D721Med (cell line): ENCODE data around the gene LRIT2.

Experiments
- DNase-seq: peaks from one replicate; pipeline ENCODE4 v3.0.0; 2011; ENCODE audit warnings: low spot score; ENCODE audit not compliant: insufficient read length
- FAIRE-seq: peaks from 2 replicates; lab custom pipeline; 2011; peaks lifted over from hg19 to GRCh38; lab: Jason Lieb, UNC
- CTCF ChIP-seq: IDR thresholded peaks from 2 replicates; pipeline ENCODE4 v1.5.1; 2012; ENCODE audit warnings: mild to moderate bottlenecking, control low read depth; ENCODE audit not compliant: insufficient read depth; ENCODE audit errors: missing control alignments

Gene LRIT2

GRCh38 chr10:84232376-84232775 lies 7.0 kb upstream of the LRIT2 start:
- TF ChIP-seq CTCF: no peak
- DNase-seq (no peak), FAIRE-seq (no peak)

GRCh38 chr10:84230359-84230758 lies 5.0 kb upstream of the LRIT2 start:
- TF ChIP-seq CTCF: no peak
- no peak for FAIRE-seq
- no peak for DNase-seq

GRCh38 chr10:84227810-84228209 lies 2.5 kb upstream of the LRIT2 start:
- FAIRE-seq: no peak
- DNase-seq: no peak

GRCh38 chr10:84226616-84227015 lies 1.3 kb upstream of the LRIT2 start:
- DNase-seq: no peak
- peak; percentile 93 for FAIRE-seq
- TF ChIP-seq CTCF: no peak

More at GRCh38 chr10:84227810-84228209, 2.5 kb upstream of the LRIT2 start:
- TF ChIP-seq CTCF: no peak

GRCh38 chr10:84224411-84225028 lies 824 bp downstream of the LRIT2 start:
- no peak for TF ChIP-seq CTCF
- FAIRE-seq (no peak), DNase-seq (no peak)

- no peak for TF ChIP-seq CTCF
- FAIRE-seq (no peak), DNase-seq (no peak)
Measured at GRCh38 chr10:84221916-84222315, 3.4 kb downstream of the LRIT2 start.

- no peak for DNase-seq
- TF ChIP-seq CTCF: no peak
- FAIRE-seq: no peak
Measured at GRCh38 chr10:84217746-84218145, 7.6 kb downstream of the LRIT2 start.
